Stimulated activated CD4-positive, alpha-beta T cell treated with anti-CD3 and anti-CD28 coated beads, Interleukin-12 subunit alpha, Interleukin-12 subunit beta, amount 100 ng/mL, for 24 hours (primary cell): Measurements from ENCODE around the gene WDR5.

ENCODE experiments used
- DNase-seq, 2 experiments: peaks; one replicate each; pipeline ENCODE4 v3.0.0-alpha.2; 2020; ENCODE audit warnings: low read depth in 2 of 2

Gene WDR5

DNA sequence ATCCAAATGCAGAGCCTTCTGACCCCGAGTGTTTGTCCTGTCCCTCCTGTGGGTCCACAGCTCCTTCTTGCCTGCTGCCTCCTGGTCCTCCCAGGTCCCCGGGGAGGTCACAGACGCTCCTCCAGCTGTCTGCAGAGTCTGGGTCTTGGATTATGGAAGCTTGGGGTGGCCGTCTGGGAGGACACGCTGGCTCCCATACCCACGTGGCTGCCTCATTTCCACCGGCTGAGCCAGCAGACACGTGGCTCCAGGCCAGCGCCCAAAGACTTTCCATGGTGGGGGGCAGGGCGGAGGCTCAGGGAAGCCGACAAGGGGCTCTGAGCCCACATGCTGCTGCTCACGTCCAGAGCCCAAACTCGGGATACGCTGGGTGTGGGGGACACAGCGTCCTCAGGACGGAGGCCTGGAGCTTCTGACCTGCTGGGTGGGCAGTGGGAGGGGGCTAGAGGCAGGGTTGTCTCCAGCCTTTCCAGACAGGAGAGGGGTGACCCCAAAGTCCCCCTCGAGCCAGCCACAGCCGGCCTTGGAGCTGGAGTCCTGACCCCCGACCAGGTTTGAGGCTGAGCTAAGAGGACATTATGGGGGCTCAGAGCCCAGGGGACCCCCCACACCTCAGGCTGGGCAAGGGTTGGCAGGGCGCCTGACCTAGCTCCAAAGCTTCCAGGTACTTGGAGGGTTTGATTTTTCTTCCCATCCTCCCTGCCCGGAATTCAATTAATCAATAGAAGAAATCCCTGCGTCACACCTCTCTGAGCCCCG lies 52.7 kb downstream of the WDR5 start:
- DNase-seq: no peak

DNA sequence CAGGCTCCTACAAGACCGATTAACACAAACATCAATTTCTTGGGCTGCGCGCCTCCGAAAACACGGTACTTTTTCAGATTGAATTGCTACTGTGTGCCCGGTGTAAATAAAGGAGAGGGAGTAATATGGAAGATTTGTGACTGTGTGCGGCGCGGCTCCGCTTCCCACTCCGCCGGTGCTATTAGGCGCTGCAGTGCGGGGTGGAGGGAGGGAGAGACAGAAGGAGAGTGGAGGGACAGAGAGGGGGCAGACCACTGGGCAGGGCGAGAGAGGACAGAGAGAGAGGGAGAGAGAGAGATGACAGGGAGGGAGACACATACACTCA lies 53.2 kb downstream of the WDR5 start:
- DNase-seq: no peak

DNA sequence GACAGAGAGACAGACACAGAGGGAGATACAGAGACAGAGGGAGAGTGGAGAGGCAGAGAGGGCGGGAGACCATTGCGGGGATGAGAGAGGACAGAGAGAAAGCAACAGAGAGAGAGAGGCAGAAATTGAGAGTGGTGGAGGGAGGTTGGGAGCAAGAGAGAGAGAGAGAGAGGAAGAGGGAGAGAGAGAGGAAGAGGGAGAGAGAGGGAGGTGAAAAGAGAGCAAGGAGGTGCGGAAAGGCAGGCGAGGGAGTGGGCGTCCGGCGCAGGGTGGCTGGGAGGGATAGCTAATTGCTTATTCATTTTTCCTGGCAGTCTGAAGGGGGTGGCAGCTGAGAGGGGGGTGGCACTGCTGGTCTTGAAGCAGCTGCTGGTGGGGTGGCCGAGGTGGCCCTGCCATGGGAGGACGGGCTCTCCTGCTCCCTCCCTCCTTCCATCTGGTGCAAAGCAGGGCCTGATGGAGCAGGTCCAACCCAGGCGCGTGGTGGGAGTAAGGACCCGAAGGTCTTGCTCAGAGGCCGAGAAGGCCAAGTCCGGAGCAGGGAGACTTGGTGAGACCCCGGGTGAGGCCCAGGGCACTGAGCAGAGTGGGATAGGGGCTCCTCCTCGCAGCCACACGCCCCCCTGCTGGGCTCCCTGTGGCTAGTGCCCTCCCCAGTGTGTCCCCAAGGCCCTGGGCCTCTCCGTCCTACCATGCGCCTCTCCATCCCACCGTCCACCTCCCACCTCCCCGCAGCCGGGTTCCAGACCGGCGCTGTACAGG lies 53.8 kb downstream of the WDR5 start:
- DNase-seq: no peak

DNA sequence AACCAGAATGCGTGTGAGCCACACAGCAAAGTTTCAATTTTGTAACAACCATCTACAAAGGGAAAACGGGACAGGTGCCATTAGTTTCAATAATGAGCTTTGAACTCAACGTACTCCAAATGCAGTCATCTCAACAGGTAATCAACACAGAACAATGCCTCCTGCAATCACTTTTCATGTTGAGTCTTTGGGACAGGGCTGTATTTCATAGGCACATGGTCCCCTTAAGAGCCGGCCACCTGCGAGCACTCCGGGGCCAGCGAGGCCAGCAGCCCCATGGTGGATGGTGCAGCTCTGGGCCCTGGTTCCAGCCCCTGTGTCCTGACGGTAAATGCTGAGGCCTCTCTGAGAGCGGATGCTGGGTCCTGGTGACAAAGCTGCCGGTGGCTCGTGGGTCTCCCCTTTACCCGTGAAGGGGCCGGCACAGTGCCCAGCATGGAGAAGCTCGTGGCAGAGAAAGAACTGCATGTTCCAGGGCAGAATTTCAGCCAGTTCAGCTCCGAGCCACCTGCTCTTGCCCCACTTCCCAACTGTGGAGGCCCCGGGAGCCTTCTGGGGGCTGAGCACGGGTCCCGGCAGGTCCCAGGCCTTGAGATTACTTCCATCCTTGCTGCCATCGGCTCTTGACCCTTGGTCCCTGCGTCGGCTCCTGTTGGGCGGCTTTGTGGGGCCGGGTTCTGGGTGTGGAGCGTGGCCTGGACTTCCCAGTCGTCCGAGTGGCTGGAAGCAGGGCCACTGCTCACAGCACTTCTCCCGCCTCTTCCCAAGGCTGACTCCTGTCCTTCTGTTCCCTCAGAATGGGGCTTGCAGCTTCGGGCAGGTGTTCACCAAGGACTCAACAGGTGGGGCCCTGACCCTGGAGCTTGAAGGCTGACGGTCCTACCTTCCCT lies 54.6 kb downstream of the WDR5 start:
- no peak for DNase-seq

DNA sequence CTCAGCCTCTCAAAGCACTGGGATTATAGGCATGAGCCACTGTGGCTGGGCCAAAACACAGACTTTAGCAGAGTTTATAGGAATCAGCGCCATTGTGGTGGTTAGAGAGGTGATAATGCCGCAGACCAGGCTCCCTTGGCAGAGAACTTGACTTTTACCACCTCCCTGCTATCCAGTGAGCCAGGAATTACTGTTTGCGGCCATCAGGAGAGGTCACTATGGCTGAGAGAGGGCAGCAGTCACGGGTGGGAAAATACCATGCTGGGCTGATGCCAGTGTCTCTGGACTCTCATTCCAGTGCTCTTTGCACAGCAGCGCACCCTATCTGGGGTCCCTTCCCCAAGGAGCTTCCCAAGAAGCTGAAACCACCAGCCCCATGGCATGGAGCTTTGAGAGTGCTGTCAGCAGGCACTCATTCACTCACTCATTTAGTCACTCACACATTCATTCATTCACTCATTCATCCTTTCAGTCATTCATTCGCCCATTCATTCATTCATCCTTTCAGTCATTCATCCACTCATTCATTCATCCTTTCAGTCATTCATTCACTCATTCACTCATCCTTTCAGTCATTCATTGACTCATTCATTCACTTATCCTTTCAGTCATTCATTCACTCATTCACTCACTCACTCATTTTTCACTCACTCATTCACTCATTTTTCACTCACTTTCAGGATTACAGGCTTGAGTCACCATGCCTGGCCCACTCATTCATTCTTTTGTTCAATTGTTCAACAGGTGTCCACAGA lies 55.8 kb downstream of the WDR5 start:
- no peak for DNase-seq

DNA sequence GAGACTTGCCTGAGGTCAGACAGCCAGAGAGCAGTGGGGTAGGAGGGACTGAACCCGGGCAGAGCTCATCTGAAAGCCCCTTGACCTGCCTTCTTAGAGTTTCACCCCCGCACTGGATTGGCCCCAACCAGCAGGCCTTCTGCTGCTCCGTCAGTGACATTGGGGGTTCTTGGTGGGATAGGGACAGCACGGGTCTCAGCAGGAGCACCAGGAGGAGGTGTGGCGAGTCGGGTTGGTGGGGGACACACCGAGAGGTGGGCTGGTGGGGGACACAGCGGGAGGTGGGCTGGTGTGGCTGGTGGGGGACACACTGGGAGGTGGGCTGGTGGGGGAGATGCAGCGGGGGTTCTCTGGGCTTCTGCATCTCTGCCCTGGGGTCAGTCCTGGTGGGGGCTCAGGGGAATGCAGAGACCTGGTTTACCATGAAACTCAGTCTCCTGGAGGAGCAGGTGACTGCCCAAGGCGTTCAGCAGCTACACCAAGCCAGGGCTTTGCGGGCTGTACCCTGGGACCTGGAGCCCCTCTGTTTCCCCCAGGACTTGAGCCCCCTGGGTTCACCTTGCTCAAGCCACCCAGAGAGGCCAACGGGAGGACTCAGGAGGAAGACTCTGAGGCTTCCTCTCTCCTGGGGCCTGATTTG lies 56.5 kb downstream of the WDR5 start:
- DNase-seq: no peak

DNA sequence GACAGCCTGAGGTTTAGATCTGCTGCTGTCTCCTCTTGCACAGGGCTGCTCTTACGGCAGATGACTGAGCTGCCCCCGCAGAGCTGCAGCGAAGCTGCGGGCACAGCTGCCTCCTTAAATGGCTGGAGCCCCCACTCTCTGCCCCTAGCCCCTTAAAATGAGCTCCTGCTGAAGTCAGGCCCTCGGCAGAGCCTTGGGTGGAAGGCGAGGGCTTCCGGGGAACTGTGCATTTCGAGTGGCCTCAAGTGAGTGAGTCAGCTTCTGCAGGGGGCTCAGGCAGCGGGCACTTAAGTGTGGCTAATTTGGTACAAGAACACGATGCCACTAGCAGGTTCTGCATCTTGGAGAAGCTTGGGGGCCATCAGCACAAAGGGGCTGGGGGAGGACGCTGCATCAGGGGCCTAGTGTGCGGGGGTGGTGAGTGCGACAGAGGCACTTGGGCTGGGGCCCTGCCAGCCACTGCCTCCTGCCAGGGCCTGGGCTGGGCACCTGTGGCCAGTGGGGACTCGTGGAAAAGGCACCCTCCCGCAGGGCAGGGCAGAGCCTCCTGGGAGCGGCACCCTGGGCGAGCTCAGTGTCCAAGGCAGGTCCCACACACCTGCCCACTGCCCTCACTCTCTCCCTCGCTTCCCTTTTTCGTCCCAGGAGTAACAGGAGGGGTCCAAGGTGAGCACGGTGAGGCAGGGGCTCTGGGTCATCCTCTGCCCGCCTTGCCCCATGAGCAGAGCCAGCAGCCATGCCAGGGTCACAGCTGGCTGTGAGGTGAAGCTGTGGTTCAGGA lies 57.3 kb downstream of the WDR5 start:
- DNase-seq: no peak

DNA sequence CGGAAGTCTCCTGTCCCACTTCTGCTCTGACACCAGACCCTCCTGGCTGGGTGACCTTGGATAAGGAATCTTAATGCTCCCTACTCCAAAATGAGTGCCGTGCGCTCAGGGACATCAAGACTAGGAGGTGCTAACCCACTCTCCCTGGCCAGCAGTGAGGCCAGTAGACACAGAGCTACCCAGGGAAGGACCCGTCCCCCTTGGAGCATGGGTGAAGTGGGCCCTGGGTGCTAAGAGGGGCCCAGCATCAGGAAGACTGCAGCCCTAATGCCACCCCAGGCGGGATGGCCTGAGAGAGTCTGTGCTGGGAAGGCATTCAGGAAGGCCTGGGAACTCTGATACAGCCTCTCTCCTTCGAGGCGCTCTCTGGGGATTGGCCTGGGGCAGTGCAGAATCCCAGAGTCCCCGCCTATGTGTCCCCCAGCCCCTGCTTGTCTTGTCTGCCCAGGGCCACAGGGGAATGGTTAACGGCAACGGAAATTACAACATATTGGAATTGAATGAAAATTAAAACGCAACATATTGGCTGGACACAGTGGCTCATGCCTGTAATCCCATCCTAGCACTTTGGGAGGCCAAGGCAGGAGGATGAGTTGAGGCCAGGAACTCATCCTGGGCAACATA lies 58.1 kb downstream of the WDR5 start:
- no peak for DNase-seq

DNA sequence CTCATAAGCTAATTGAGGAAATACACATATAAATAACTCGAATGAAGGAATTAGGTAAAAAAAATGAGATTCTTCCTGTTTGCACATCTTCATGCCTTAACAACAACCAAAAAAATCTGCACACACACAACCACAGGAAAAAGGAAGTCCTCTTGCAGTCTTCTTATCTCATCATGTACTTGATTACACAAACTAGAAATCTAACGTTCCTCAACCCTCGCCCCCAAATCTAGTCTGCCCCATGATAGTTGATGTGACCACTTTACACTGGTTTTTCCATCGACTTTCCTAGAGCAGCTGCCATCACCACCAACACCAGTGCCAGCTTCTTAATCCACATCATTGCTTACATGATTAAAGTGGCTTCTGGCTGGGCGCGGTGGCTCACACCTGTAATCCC lies 59.7 kb downstream of the WDR5 start:
- no peak for DNase-seq

DNA sequence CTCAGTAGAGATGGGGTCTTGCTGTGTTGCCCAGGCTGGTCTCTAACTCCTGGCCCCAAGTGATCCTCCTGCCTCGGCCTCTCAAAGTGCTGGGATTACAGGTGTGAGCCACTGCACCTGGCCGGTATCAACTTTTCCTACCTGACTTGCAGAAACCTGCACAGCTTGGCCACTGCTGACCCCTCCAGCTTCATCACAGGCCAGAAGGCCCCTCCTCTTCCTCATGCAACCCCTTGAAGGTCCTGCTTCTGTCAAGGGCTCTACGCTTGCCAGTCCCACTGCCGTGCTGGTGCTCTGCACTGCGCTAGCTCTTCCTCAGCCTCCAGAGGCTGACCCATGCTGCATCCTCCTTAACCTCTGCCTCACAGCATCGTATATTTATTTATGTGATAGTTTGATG lies 61.0 kb downstream of the WDR5 start:
- no peak for DNase-seq

DNA sequence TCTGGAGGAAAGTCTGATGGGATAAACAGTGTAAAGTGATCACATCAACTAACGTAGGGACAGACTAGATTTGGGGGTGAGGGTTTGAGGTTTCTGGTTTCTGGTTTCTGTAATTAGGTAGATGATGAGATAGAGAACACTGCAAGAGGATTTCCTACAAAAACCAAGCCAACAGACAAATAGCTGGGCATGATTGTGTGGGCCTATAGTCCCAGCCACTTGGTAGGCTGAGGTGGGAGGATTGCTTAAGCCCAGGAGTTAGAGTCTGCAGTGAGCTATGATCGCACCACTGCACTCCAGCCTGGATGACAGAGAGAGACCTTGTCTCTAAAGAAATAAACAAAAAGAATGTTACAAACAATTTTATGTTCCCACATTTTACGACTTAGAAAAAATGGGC lies 62.9 kb downstream of the WDR5 start:
- DNase-seq: no peak

DNA sequence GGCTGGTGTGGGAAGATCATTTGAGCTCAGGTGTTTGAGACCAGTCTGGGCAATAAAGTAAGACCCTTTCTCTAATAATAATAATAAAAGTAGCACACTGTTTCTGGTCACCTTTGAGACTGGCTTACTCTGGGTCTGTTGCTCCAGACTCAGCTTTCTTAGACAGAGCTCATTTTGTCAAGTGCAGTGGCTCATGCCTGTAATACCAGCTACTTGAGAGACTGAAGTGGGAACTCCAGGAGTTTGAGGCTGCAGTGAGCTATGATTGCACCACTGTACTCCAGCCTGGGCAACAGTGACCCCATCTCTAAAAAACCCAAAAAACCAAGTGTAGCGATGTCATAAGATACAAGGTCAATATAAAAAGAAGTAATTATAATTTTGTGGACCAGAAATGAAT lies 64.8 kb downstream of the WDR5 start:
- no peak for DNase-seq

DNA sequence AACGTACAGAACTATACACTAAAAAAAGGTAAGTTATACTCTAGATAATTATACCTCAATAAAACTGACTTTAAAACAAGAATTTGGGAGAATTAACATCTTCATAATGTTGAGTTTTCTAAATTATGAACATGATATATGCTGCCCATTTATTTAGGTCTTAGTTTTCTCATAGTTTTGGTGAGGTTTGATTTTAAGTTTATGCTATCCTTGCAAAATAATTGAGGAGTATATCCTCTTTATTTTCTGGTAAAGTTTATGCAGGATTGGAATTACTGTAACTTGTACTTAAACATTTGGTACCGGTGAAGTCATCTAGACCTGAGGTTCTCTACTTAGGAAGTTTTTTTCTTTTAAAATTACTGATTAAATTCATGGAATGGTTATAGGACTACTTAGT lies 67.3 kb downstream of the WDR5 start:
- no peak for DNase-seq

DNA sequence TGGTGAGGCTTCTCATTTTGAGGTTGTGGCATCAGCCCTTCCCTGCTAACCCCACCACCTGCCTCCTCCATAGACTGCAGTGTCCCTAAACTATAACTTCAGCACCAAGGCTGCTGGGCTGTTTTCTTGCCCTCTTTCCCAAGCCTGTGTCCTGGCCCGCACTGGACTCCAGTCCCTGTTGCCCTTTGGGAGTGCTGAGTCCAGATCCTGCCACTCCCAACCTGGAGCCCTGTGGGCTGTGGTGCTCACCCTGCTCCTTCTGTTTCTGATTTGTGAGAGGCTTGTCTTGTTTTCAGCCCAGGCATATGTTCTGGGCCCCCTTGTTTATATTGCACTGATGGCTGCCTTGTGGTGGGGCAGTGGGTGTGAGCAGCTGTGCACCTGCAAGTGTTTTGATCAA lies 68.2 kb downstream of the WDR5 start:
- no peak for DNase-seq

DNA sequence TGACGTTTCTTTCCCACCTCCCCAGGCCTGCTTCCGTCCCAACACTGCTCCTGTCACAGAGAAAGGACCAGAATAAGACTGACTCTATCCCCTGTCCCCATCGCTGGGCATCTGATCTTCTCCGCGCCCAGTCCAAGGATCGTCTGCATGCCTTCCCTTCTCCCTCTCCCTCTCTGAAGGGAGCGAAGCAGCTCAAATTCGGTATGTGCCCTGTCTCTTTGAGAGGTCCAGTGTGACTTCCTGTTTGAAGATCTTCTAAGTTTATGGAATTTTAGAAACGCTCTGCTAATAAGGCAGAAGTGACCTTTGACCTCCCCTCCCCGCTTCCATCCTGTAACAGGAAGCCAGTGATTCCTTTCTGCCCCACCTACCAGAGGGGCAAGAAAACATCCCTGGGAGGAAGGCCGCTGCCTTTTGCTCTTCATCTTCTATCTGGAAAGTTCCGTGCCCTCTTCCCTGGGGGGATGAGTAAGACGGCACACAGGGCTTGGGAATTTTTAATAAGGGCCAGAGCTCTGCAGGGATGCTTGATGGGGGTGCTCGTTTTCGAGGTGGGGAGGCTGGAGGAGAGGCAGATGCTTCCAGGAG lies 69.2 kb downstream of the WDR5 start:
- no peak for DNase-seq

DNA sequence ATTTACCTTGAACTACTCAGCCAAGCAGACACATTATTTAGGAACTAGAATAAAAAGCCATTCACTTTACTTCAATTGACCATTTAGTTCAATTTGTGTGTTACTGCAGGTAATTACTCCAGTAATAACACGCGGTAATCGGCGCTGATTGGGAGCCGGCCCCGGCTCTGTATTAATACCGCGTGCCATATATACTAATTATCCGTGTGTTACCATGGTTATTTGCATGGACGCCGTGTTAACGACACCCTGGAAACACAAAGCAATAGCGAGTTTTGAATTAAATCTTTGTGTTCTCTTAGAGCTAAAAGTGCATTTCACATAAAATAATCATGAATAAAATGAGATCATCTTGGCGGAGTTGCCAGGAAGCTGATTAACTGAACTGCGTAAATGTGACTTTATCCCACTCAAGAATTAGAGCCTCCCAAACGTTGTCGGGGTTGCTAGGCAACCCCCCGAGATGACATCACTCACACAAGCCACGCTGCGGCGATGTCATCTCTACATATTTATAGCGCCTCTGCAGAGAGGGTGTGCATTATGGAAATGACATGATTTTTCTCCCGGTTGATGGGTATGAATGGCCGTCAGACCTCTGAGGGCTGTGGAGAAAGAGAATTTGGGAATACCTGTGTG lies 69.9 kb downstream of the WDR5 start:
- no peak for DNase-seq

DNA sequence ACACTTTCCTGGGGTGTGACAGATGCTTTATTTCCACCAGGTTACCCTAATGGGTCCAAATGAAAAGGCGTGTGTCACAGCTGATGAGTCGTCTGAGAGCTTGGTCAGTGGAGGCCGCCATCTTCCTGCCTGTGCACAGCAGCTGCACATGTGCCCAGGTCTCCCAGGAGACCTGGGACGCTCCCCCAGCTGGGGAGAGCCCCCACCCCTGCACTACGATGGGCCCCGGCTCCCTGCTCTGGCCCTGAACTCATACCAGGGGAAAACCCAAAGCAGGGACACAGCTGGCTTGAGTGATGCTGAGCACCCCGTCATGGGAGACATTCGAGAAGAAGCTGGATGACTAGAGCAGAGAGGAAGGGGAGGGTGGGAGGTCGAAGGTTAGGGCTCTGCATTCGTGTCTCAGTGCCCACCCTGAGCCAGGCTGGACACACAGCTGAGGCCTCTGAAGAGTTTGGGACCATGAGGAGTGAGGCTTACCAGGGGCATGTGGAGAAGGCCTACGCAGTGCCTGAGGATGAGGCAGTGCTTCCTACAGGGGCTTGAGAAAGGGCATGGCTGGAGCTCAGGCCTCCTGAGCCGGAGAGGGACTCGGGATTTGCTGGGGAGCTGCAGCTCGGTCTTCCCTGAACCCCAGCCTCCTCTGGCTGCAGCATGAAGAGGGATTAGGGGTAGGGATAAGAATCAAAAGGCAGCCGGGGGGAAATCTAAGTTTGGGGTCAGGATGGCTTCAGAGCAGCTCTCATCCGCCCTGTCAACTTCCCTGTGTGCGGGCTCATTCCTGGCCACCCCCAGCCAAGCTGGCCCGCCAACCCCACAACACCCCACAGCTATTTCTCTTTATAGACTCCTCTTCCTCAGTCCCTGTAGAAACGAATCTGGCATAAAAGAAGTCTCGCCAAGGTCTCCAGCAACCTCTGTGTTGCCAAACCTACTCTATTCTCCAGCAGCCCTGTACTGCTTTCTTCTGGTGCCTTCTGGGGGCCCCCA lies 70.7 kb downstream of the WDR5 start:
- no peak for DNase-seq

DNA sequence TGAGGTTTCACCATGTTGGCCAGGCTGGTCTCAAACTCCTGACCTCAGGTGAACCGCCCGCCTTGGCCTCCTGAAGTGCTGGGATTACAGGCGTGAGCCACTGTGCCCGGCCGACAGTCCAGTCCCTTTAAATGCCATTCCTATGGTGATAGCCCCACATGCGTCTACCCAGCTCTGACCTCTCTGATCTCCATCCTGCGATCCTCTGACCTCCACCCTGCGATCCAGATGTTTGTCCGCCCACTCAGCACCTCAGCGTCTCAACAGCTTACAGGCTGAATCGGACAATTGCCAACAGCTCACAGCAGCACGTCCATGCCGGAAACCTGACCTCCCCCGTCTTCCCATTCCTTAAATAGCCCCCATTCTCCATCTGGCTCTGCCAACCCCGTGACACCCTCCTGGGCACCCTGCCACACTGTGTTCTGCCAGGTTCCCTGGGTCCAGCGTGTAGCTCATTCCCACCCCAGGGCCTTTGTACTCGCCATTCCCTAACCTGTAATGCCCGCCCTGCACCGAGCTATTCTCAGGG lies 72.5 kb downstream of the WDR5 start:
- DNase-seq: no peak
